ENCODE results near the gene ZNF182.

DNA sequence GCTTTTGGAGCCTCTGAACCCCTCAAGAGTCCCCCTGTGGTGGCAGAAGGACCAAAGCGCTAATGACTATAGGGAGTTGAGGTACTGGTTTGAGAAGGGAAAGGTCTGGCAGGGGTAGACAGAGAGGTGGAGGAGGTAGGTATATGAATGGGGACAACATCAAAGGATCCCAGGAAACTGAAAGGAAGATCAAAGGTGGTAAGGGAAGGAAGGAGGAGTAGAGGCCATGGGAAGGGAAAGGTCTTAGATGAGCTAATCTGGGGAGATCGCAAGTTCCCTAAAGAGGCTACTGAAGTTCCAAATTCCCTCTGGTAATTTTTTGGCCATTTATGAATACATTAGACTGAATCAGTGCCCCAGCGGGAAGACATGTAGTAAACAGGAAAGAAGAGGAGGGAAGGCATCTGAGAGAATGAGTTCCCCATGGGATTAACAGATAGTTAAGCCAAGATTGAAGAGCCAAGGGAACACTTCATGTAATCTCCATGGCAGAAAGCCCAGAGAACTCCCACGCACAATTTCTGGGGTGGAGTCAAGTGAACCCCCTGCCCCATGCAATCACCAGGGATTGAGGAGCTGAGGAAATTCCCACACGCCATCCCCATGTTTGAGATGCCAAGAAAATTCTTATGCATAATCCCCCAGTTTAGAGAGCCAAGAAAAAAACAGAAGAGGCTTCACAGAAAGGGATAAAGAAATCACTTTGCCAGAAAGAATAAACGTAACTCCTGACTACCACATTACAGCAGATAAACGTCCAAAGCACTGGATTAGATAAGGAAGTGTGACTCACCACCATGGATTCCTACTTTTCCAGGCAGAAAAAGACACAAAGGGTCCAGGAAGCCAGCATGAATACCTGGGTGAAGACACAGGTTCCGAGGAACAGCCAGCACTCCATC, 41.9 kb upstream of the ZNF182 start:
- TF ChIP-seq POLR2A (IDR thresholded peaks at IDR 0.05) = no peak
- TF ChIP-seq, protein P1, sequence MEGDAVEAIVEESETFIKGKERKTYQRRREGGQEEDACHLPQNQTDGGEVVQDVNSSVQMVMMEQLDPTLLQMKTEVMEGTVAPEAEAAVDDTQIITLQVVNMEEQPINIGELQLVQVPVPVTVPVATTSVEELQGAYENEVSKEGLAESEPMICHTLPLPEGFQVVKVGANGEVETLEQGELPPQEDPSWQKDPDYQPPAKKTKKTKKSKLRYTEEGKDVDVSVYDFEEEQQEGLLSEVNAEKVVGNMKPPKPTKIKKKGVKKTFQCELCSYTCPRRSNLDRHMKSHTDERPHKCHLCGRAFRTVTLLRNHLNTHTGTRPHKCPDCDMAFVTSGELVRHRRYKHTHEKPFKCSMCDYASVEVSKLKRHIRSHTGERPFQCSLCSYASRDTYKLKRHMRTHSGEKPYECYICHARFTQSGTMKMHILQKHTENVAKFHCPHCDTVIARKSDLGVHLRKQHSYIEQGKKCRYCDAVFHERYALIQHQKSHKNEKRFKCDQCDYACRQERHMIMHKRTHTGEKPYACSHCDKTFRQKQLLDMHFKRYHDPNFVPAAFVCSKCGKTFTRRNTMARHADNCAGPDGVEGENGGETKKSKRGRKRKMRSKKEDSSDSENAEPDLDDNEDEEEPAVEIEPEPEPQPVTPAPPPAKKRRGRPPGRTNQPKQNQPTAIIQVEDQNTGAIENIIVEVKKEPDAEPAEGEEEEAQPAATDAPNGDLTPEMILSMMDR (IDR thresholded peaks at IDR 0.05) = no peak
